HS-5 (cell line): Measurements from ENCODE around the gene GNA12.
A peak's percentile ranks its signal among the peaks of the same experiment; 100 is the strongest.

Experiments
- DNase-seq: peaks from one replicate; pipeline ENCODE4 v3.0.0-alpha.2; 2012; ENCODE audit warnings: low read depth

Gene GNA12

GRCh38 chr7:2775785-2776184 lies 68.3 kb downstream of the GNA12 start:
- no peak for DNase-seq

GRCh38 chr7:2775376-2775775 lies 68.7 kb downstream of the GNA12 start:
- no peak for DNase-seq

GRCh38 chr7:2774935-2775334 lies 69.2 kb downstream of the GNA12 start:
- DNase-seq: no peak

- DNase-seq: no peak
Observed at GRCh38 chr7:2774280-2774679, 69.8 kb downstream of the GNA12 start.

GRCh38 chr7:2773608-2774007 lies 70.5 kb downstream of the GNA12 start:
- DNase-seq: no peak

GRCh38 chr7:2771274-2771731 lies 72.8 kb downstream of the GNA12 start:
- no peak for DNase-seq

GRCh38 chr7:2764621-2765020 lies 79.5 kb downstream of the GNA12 start:
- DNase-seq: no peak

- DNase-seq: no peak
Observed at GRCh38 chr7:2763597-2763996, 80.5 kb downstream of the GNA12 start.

- no peak for DNase-seq
Observed at GRCh38 chr7:2761801-2762497, 82.2 kb downstream of the GNA12 start.

GRCh38 chr7:2761131-2761624 lies 82.9 kb downstream of the GNA12 start:
- no peak for DNase-seq

- no peak for DNase-seq
Observed at GRCh38 chr7:2760098-2760889, 83.8 kb downstream of the GNA12 start.

GRCh38 chr7:2759736-2760097 lies 84.4 kb downstream of the GNA12 start:
- no peak for DNase-seq

GRCh38 chr7:2758673-2759616 lies 85.2 kb downstream of the GNA12 start:
- DNase-seq: no peak

GRCh38 chr7:2757904-2758672 lies 86.0 kb downstream of the GNA12 start:
- peak; percentile 99 for DNase-seq

- DNase-seq: peak; percentile 60
Observed at GRCh38 chr7:2757361-2757903, 86.7 kb downstream of the GNA12 start.

- no peak for DNase-seq
Observed at GRCh38 chr7:2755531-2755930, 88.6 kb downstream of the GNA12 start.

GRCh38 chr7:2754912-2755311 lies 89.2 kb downstream of the GNA12 start:
- no peak for DNase-seq

- DNase-seq: no peak
Observed at GRCh38 chr7:2754086-2754485, 90.0 kb downstream of the GNA12 start.

GRCh38 chr7:2753148-2753547 lies 91.0 kb downstream of the GNA12 start:
- no peak for DNase-seq

GRCh38 chr7:2751086-2751485 lies 93.0 kb downstream of the GNA12 start:
- no peak for DNase-seq

GRCh38 chr7:2750004-2750407 lies 94.1 kb downstream of the GNA12 start:
- no peak for DNase-seq
